Measurements from ENCODE around the gene NDUFB8. TPM values are rescaled to one million over a fixed set of nuclear protein-coding genes. Genes with fewer than 3 reads are reported as not detected.
A peak's percentile ranks its signal among the peaks of the same experiment; 100 is the strongest.

The NDUFB8 gene
- total RNA-seq, 1 donor from 2014 or later = 195 TPM

DNA sequence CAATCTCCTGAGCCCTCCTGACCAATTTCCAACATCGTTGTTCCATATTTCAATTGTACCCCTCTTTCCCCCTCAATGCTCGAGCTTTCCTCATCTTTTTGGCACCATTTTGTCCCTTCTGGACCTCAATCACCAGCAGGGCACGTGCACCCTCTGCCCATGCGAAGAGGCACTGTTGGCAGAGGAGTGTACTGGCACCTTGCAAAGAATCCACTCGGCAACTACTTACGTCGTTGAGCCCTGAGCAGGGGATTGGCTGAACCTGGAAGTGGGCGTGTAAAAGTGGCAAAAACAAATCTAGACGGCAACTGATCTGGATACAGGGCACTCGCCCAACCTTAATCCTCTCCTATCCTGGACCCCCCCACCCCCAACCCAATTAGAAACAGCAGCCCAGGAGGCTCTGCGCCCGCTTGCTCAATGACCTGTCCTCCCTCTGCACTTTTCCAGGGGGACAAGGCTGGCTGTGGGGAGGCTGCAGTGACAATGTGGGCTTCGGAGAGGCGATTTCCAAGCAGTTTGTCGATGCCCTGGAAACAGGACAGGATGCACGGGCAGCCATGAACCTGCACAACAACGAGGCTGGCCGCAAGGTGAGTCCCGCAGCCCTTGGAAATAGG is 48.1 kb downstream of the NDUFB8 start:
- peak; percentile 85 for DNase-seq (ENCODE audit: extremely low spot score, unreplicated experiment)
- Mint-ChIP-seq H3K4me3 (peak overlapping the region; percentile 87), H3K27ac (peak overlapping the region; percentile 30), H3K36me3 (peaks cover under 1% of the 10 kb centered on the region), H3K4me1 (ENCODE audit: unreplicated experiment) (peaks cover 19% of the 10 kb centered on the region), H3K9me3 (peaks cover 4% of the 10 kb centered on the region), H3K27me3 (peaks cover 80% of the 10 kb centered on the region)
- no peak for TF ChIP-seq CTCF (conservative IDR thresholded peaks at IDR 0.05)

- H3K9me3 Mint-ChIP-seq = peaks cover 4% of the 10 kb centered on the region
- no peak for DNase-seq (ENCODE audit: extremely low spot score, unreplicated experiment)
- peaks cover 67% of the 10 kb centered on the region for H3K27me3 Mint-ChIP-seq
- H3K36me3 Mint-ChIP-seq = no peaks in the 10 kb centered on the region
- H3K4me1 Mint-ChIP-seq (ENCODE audit: unreplicated experiment) = peaks cover 10% of the 10 kb centered on the region
- no peak overlapping the region for H3K4me3 Mint-ChIP-seq
- no peak overlapping the region for H3K27ac Mint-ChIP-seq
- no peak for TF ChIP-seq CTCF (conservative IDR thresholded peaks at IDR 0.05)
Observed at GRCh38 chr10:100480002-100480401, 49.7 kb downstream of the NDUFB8 start.

DNA sequence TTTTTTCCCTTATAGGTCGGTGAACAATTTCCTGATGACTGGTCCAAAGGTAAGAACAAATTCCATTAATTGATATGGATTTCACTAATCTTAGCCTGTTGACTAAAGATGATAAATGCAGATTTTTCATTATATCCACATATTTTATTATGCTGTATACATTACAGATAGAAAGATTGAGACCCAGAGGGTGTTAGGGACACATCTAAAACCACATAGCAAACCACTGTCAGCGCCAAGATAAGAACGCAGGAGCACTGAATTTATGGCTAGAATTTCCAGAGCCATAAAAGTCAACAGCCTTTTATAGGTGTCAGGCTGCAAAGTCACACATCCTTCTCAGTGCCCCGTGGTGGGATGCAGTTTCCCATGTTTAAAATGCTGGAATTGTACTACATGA is 50.6 kb downstream of the NDUFB8 start:
- H3K4me3 Mint-ChIP-seq = no peak overlapping the region
- H3K9me3 Mint-ChIP-seq = peaks cover 4% of the 10 kb centered on the region
- H3K4me1 Mint-ChIP-seq (ENCODE audit: unreplicated experiment) = peaks cover 10% of the 10 kb centered on the region
- no peak for TF ChIP-seq CTCF (conservative IDR thresholded peaks at IDR 0.05)
- no peaks in the 10 kb centered on the region for H3K36me3 Mint-ChIP-seq
- H3K27ac Mint-ChIP-seq = no peak overlapping the region
- no peak for DNase-seq (ENCODE audit: extremely low spot score, unreplicated experiment)
- peaks cover 62% of the 10 kb centered on the region for H3K27me3 Mint-ChIP-seq

DNA sequence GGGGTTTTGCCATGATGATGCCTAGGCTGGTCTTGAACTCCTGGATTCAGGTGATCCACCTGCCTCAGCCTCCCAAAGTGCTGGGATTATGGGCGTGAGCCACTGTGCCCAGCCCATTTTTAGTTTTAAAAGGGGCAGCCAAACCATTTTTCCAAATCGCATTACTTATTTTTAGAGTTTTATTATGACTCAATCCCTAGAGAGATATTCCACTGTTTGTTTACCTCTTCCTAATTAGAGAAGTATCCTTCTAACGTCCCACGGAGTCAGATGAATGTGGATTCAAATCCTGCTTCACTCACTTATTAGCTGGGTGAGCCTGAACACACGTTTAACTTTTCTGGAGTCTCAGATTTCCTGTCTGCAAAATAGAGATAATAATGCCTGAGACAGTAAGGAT is 51.7 kb downstream of the NDUFB8 start:
- Mint-ChIP-seq H3K9me3 (peaks cover 4% of the 10 kb centered on the region), H3K27ac (no peak overlapping the region), H3K4me1 (ENCODE audit: unreplicated experiment) (peaks cover 6% of the 10 kb centered on the region), H3K27me3 (peaks cover 57% of the 10 kb centered on the region), H3K36me3 (no peaks in the 10 kb centered on the region), H3K4me3 (no peak overlapping the region)
- no peak for TF ChIP-seq CTCF (conservative IDR thresholded peaks at IDR 0.05)
- DNase-seq (ENCODE audit: extremely low spot score, unreplicated experiment) = no peak

Other genes starting within 250 kb of the NDUFB8 start
- 39.5 and 59.3 TPM in 2 replicates for gene BLOC1S2, start 243.2 kb downstream of the NDUFB8 start, total RNA-seq (ENCODE audit: low replicate concordance)
- gene PKD2L1, start 199.6 kb downstream of the NDUFB8 start, total RNA-seq (ENCODE audit: low replicate concordance) = 0.26 TPM in 1 of 2 replicates, not detected in the other
- 242 and 255 TPM in 2 replicates for gene SCD, start 182.6 kb downstream of the NDUFB8 start, total RNA-seq (ENCODE audit: low replicate concordance)
- 0.29 and 0.68 TPM in 2 replicates for gene WNT8B, start 66.9 kb downstream of the NDUFB8 start, total RNA-seq (ENCODE audit: low replicate concordance)
- 8.9 and 20.9 TPM in 2 replicates for gene SEC31B, start 10.0 kb downstream of the NDUFB8 start, total RNA-seq (ENCODE audit: low replicate concordance)
- gene HIF1AN, start 6.1 kb upstream of the NDUFB8 start, total RNA-seq (ENCODE audit: low replicate concordance) = 53.2 and 62.9 TPM in 2 replicates
- gene PAX2, start 215.7 kb upstream of the NDUFB8 start, total RNA-seq (ENCODE audit: low replicate concordance) = 0.19 and 4.4 TPM in 2 replicates

Measured in type B pancreatic cell (in vitro differentiated cells).